ENCODE results near the gene SPATA32.

Gene SPATA32

GRCh38 chr17:45269912-45270311 lies 8.0 kb upstream of the SPATA32 start:
- H3K36me3 Mint-ChIP-seq (ENCODE audit: low read depth), result peaks cover 37% of the 10 kb centered on the region
- TF ChIP-seq, protein P1, sequence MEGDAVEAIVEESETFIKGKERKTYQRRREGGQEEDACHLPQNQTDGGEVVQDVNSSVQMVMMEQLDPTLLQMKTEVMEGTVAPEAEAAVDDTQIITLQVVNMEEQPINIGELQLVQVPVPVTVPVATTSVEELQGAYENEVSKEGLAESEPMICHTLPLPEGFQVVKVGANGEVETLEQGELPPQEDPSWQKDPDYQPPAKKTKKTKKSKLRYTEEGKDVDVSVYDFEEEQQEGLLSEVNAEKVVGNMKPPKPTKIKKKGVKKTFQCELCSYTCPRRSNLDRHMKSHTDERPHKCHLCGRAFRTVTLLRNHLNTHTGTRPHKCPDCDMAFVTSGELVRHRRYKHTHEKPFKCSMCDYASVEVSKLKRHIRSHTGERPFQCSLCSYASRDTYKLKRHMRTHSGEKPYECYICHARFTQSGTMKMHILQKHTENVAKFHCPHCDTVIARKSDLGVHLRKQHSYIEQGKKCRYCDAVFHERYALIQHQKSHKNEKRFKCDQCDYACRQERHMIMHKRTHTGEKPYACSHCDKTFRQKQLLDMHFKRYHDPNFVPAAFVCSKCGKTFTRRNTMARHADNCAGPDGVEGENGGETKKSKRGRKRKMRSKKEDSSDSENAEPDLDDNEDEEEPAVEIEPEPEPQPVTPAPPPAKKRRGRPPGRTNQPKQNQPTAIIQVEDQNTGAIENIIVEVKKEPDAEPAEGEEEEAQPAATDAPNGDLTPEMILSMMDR (IDR thresholded peaks at IDR 0.05; ENCODE audit: unreplicated experiment in 3 of 3), result no peak
- no peak overlapping the region for H3K4me3 Mint-ChIP-seq
- H3K27ac Mint-ChIP-seq, result no peak overlapping the region
- H3K4me1 Mint-ChIP-seq, result peaks cover 8% of the 10 kb centered on the region
- H3K9me3 Mint-ChIP-seq, result no peaks in the 10 kb centered on the region
- no peaks in the 10 kb centered on the region for H3K27me3 Mint-ChIP-seq (ENCODE audit: low read depth)

DNA sequence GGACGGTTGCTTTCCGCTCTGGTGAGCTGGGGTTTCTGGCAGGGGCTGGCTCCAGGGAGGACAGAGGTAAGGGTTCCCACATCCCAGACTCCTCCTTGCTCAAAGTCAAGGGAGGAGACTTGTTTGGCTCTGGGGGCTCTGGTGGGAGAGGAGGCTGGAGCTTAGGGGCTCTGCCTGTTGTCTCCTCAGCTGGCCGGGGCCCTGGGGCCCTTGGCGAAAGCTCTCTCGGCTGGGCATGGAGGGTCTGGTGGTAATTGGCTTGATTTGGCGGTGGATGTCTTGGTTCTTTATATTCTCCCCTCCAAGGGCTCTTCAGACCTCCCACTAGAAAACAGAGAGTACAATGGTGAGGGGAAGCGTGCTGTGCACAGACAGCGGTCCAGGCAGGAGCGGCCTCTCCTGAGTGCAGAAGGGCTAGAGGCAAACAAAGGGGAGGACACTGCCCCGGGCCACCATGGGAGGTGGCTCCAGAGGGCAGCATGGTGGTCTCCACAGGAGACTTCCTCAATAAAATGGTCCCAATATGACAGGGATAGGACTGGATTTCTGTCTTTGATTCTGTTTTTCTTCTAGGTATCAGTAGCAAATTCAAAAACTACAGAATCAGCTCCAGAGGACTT lies 5.7 kb upstream of the SPATA32 start:
- no peaks in the 10 kb centered on the region for H3K27me3 Mint-ChIP-seq (ENCODE audit: low read depth)
- no peak overlapping the region for H3K27ac Mint-ChIP-seq
- peaks cover 9% of the 10 kb centered on the region for H3K4me1 Mint-ChIP-seq
- H3K9me3 Mint-ChIP-seq, result no peaks in the 10 kb centered on the region
- TF ChIP-seq, protein P1 (IDR thresholded peaks at IDR 0.05; ENCODE audit: unreplicated experiment in 3 of 3), result no peak
- H3K4me3 Mint-ChIP-seq, result no peak overlapping the region
- peaks cover 28% of the 10 kb centered on the region for H3K36me3 Mint-ChIP-seq (ENCODE audit: low read depth)

- Mint-ChIP-seq H3K4me1 (peaks cover 11% of the 10 kb centered on the region), H3K27ac (no peak overlapping the region), H3K27me3 (ENCODE audit: low read depth) (no peaks in the 10 kb centered on the region), H3K36me3 (ENCODE audit: low read depth) (peaks cover 28% of the 10 kb centered on the region), H3K9me3 (no peaks in the 10 kb centered on the region), H3K4me3 (no peak overlapping the region)
- TF ChIP-seq, protein P1 (IDR thresholded peaks at IDR 0.05; ENCODE audit: unreplicated experiment in 3 of 3), result no peak
These were observed 4.6 kb upstream of the SPATA32 start for GRCh38 chr17:45266372-45266926.

GRCh38 chr17:45265821-45266220 lies 3.9 kb upstream of the SPATA32 start:
- H3K9me3 Mint-ChIP-seq, result no peaks in the 10 kb centered on the region
- no peak overlapping the region for H3K27ac Mint-ChIP-seq
- H3K4me3 Mint-ChIP-seq, result no peak overlapping the region
- H3K36me3 Mint-ChIP-seq (ENCODE audit: low read depth), result peaks cover 28% of the 10 kb centered on the region
- H3K4me1 Mint-ChIP-seq, result peaks cover 14% of the 10 kb centered on the region
- H3K27me3 Mint-ChIP-seq (ENCODE audit: low read depth), result no peaks in the 10 kb centered on the region
- TF ChIP-seq, protein P1 (IDR thresholded peaks at IDR 0.05; ENCODE audit: unreplicated experiment in 3 of 3), result no peak

DNA sequence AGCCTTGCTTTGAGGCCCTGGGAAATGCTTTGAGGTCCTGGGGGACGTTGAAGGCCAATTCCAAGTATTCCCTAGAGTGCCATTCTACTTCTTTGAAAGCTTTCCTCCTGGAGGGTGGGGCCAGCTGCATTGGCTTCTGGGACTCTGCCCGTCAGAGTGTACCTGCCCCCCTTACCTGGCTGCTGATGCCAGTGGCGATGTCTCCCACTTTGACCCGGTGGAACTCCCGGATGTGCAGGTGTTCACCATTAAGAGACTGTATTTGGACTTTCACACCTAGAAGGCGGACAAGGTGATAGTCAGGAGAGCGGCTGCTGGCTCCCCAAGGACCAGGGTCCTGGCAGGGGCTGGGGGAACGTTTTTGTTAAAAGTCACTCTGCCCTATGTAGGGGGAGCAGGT lies 3.1 kb upstream of the SPATA32 start:
- Mint-ChIP-seq H3K4me1 (peaks cover 14% of the 10 kb centered on the region), H3K27me3 (ENCODE audit: low read depth) (peaks cover 8% of the 10 kb centered on the region), H3K4me3 (no peak overlapping the region), H3K9me3 (no peaks in the 10 kb centered on the region), H3K36me3 (ENCODE audit: low read depth) (peaks cover 25% of the 10 kb centered on the region), H3K27ac (no peak overlapping the region)
- TF ChIP-seq, protein P1 (IDR thresholded peaks at IDR 0.05; ENCODE audit: unreplicated experiment in 3 of 3), result no peak

GRCh38 chr17:45264430-45264829 lies 2.5 kb upstream of the SPATA32 start:
- no peak overlapping the region for H3K4me3 Mint-ChIP-seq
- TF ChIP-seq, protein P1 (IDR thresholded peaks at IDR 0.05; ENCODE audit: unreplicated experiment in 3 of 3), result no peak
- peaks cover 14% of the 10 kb centered on the region for H3K4me1 Mint-ChIP-seq
- H3K27me3 Mint-ChIP-seq (ENCODE audit: low read depth), result peaks cover 8% of the 10 kb centered on the region
- H3K9me3 Mint-ChIP-seq, result no peaks in the 10 kb centered on the region
- no peak overlapping the region for H3K27ac Mint-ChIP-seq
- peaks cover 21% of the 10 kb centered on the region for H3K36me3 Mint-ChIP-seq (ENCODE audit: low read depth)
